HCT116 (cell line): Measurements from ENCODE around the gene GABRP. TPM values are rescaled to one million over a fixed set of nuclear protein-coding genes. Genes with fewer than 3 reads are reported as not detected.
"Not testable (repeated sequence)": the region's sequence is repeated elsewhere in the genome, so short reads cannot be mapped to it uniquely, and the experiment has no call there.

Experiments
- ATAC-seq: fragments of 200-7000 bp; cut with Tn5 transposase; 2 replicates; pipeline ENCODE4 v1.9.1; 2020; ENCODE audit warnings: mild to moderate bottlenecking, moderate library complexity
- BruUV-seq: library from RNA; stranded (reverse); fragments of 400-500 nt; replicated peaks from 2 replicates; lab custom pipeline; 2021; lab: Mats Ljungman, UMichigan
- CTCF ChIA-PET: fragments of 300-600 bp; sonication (Branson Sonifier 250); formaldehyde crosslinking; loops from one replicate; lab custom pipeline; 2021; ENCODE audit warnings: antibody characterized with exemption; lab: Charles Lee
- POLR2A ChIA-PET: fragments of 300-600, 350-600 bp; sonication (Branson Sonifier 250); formaldehyde crosslinking; loops from one replicate; lab custom pipeline; 2021; ENCODE audit warnings: antibody characterized with exemption; lab: Charles Lee
- RAD21 ChIA-PET, 2 experiments: fragments of 300-600 bp; sonication (Branson Sonifier 250); formaldehyde crosslinking; loops; one replicate each; lab custom pipeline; 2023; ENCODE audit warnings: low total read pairs in 2 of 2; ENCODE audit not compliant: uncharacterized antibody in 2 of 2, unreplicated experiment in 2 of 2, low non-redundant PET in 1 of 2; lab: Charles Lee
- DNase-seq: peaks from one replicate; pipeline ENCODE4 v3.0.0-alpha.2; 2010; ENCODE audit warnings: low read depth, low spot score
- H2AFZ ChIP-seq: fragments of 200-600 bp; shearing (Covaris generic), sonication (generic); 2 replicates; pipeline ENCODE4 v1.6.1; 2017; ENCODE audit warnings: low read depth, mixed run types, mixed read lengths, antibody characterized with exemption, low read length; ENCODE audit not compliant: poor library complexity, severe bottlenecking
- H3K27ac ChIP-seq: 2 replicates; pipeline ENCODE4 v1.5.1; 2012; ENCODE audit warnings: low read depth, low read length
- H3K27me3 ChIP-seq: fragments of 200-600 bp; sonication (generic); 2 replicates; pipeline ENCODE4 v1.6.1; 2016; ENCODE audit warnings: mixed run types, low read length, mixed read lengths; ENCODE audit not compliant: insufficient read depth
- H3K36me3 ChIP-seq, 2 experiments: fragments of 200-500 bp in 1 of 2; fragments of 200-600 bp in 1 of 2; sonication (Bioruptor generic) in 1 of 2; sonication (generic) in 1 of 2; 2 replicates each; pipeline versions ENCODE4 v1.5.1 to v1.6.1; 2014 to 2016; ENCODE audit warnings: low read length in 2 of 2, inconsistent platforms in 1 of 2, mixed read lengths in 1 of 2, mixed run types in 1 of 2; ENCODE audit not compliant: insufficient read depth in 2 of 2, control insufficient read depth in 1 of 2
- H3K4me1 ChIP-seq, 2 experiments: fragments of 200-600 bp in 1 of 2; sonication (generic) in 1 of 2; 2 replicates each; pipeline versions ENCODE4 v1.5.1 to v1.6.1; 2012 to 2017; ENCODE audit warnings: low read length in 2 of 2, inconsistent platforms in 1 of 2, mild to moderate bottlenecking in 1 of 2, mixed read lengths in 1 of 2, mixed run types in 1 of 2, moderate library complexity in 1 of 2; ENCODE audit not compliant: insufficient read depth in 2 of 2, control insufficient read depth in 1 of 2
- H3K4me2 ChIP-seq: fragments of 200-600 bp; sonication (generic); 2 replicates; pipeline ENCODE4 v1.6.1; 2017; ENCODE audit warnings: mixed run types, low read length, mixed read lengths
- H3K4me3 ChIP-seq, 2 experiments: fragments of 200-600 bp in 1 of 2; sonication (generic) in 1 of 2; replicated peaks in 1 of 2; 2 replicates each; pipeline ENCODE4 v1.5.1; 2011 to 2016; ENCODE audit warnings: low read length in 2 of 2, control low read depth in 1 of 2, low read depth in 1 of 2, mild to moderate bottlenecking in 1 of 2, mixed read lengths in 1 of 2, mixed run types in 1 of 2
- H3K79me2 ChIP-seq: fragments of 200-600 bp; sonication (generic); 2 replicates; pipeline ENCODE4 v1.6.1; 2017; ENCODE audit warnings: mild to moderate bottlenecking, mixed run types, low read length, moderate library complexity, mixed read lengths; ENCODE audit not compliant: insufficient read depth
- H3K9ac ChIP-seq: fragments of 200-600 bp; sonication (generic); 2 replicates; pipeline ENCODE4 v1.6.1; 2016; ENCODE audit warnings: low read length, mixed read lengths
- H3K9me2 ChIP-seq: fragments of 200-600 bp; sonication (generic), shearing (Covaris generic); 2 replicates; pipeline ENCODE4 v1.6.1; 2017; ENCODE audit warnings: mixed run types, mild to moderate bottlenecking, moderate library complexity; ENCODE audit not compliant: insufficient read depth
- H3K9me3 ChIP-seq, 2 experiments: fragments of 200-500 bp in 1 of 2; fragments of 200-600 bp in 1 of 2; sonication (Bioruptor generic) in 1 of 2; sonication (generic) in 1 of 2; 2 replicates each; pipeline ENCODE4 v1.6.1; 2014 to 2017; ENCODE audit warnings: low read length in 2 of 2, mixed read lengths in 2 of 2, inconsistent platforms in 1 of 2, low read depth in 1 of 2, mild to moderate bottlenecking in 1 of 2, mixed run types in 1 of 2, moderate library complexity in 1 of 2; ENCODE audit not compliant: control insufficient read depth in 1 of 2, insufficient read depth in 1 of 2
- H4K20me1 ChIP-seq: fragments of 200-600 bp; sonication (generic), shearing (Covaris generic); 2 replicates; pipeline ENCODE4 v1.6.1; 2017; ENCODE audit warnings: mixed run types, mild to moderate bottlenecking, moderate library complexity; ENCODE audit not compliant: insufficient read depth
- CEBPB ChIP-seq: IDR thresholded peaks from 2 replicates; pipeline ENCODE4 v1.6.1; 2012; ENCODE audit warnings: low read depth
- POLR2A ChIP-seq: IDR thresholded peaks from 2 replicates; pipeline ENCODE4 v1.7.0; 2011; ENCODE audit warnings: borderline replicate concordance; ENCODE audit not compliant: insufficient read depth, insufficient read length; ENCODE audit errors: extremely low read depth
- RAD21 ChIP-seq: IDR thresholded peaks from 2 replicates; pipeline ENCODE4 v1.6.1; 2012; ENCODE audit warnings: low read depth, mild to moderate bottlenecking
- YY1 ChIP-seq: IDR thresholded peaks from 2 replicates; pipeline ENCODE4 v1.6.1; 2011; ENCODE audit warnings: low read length, low read depth, moderate library complexity, mild to moderate bottlenecking; ENCODE audit not compliant: insufficient replicate concordance; ENCODE audit errors: extremely low read depth
- ZNF274 ChIP-seq: fragments of 200-500 bp; sonication (Bioruptor generic); IDR thresholded peaks from 2 replicates; pipeline ENCODE4 v1.6.1; 2014; ENCODE audit warnings: mild to moderate bottlenecking, low read depth, low read length, inconsistent platforms
- intact Hi-C: fragments of 100-400 bp; cut with micrococcal nuclease; formaldehyde crosslinking; loops from 2 replicates; pipeline ENCODE4 v1.10.0; 2022
- total RNA-seq: library from RNA; stranded (reverse); gene quantifications from one replicate; pipeline ENCODE4 v1.2.1, GENCODE V29; 2021; ENCODE audit not compliant: unreplicated experiment

Gene GABRP
- total RNA-seq, 1 experiment from 2014 or later, result not detected

- no peak for TF ChIP-seq ZNF274
- no peak for TF ChIP-seq POLR2A
Measured at GRCh38 chr5:170761048-170761707, 22.3 kb upstream of the GABRP start (continued).

GRCh38 chr5:170761708-170762066, 21.8 kb upstream of the GABRP start:
- CTCF ChIA-PET, result no interaction called here
- no peaks in the 10 kb centered on the region for H3K79me2 ChIP-seq
- H3K4me2 ChIP-seq, result no peak overlapping the region
- no peak overlapping the region for H2AFZ ChIP-seq
- 0 out of 2 replicates have a peak, but pooled peaks cover 3% of the 10 kb centered on the region for H3K27me3 ChIP-seq
- H4K20me1 ChIP-seq, result no peaks in the 10 kb centered on the region
- no peaks in the 10 kb centered on the region for H3K36me3 ChIP-seq
- no peak overlapping the region for H3K9ac ChIP-seq
- no peaks in the 10 kb centered on the region for H3K9me2 ChIP-seq
- intact Hi-C loops, result no loop called here
- BruUV-seq, result no TSS peak
- no peaks in the 10 kb centered on the region for H3K9me3 ChIP-seq
- no peak for DNase-seq
- ATAC-seq, result no peak
- TF ChIP-seq YY1 (no peak), CEBPB (no peak), RAD21 (no peak)
- H3K27ac ChIP-seq, result no peak overlapping the region
- no peak overlapping the region for H3K4me3 ChIP-seq
- no peaks in the 10 kb centered on the region for H3K4me1 ChIP-seq
- POLR2A ChIA-PET, result no interaction called here
- RAD21 ChIA-PET, result no interaction called here

DNA sequence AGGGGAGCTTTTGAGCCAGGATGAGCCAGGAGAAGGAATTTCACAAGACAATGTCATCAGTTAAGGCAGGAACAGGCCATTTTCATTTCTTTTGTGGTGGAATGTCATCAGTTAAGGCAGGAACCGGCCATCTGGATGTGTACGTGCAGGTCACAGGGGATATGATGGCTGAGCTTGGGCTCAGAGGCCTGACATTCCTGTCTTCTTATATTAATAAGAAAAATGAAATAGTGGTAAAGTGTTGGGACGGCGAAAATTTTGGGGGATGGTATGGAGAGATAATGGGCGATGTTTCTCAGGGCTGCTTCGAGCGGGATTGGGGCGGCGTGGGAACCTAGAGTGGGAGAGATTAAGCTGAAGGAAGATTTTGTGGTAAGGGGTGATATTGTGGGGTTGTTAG, 21.2 kb upstream of the GABRP start:
- H3K27me3 ChIP-seq, H3K27ac ChIP-seq, H4K20me1 ChIP-seq, DNase-seq, CTCF ChIA-PET, H3K9ac ChIP-seq, H3K4me2 ChIP-seq, POLR2A ChIA-PET, H3K9me2 ChIP-seq, ATAC-seq, H2AFZ ChIP-seq, RAD21 ChIA-PET, H3K36me3 ChIP-seq, BruUV-seq, intact Hi-C loops, H3K9me3 ChIP-seq, H3K4me3 ChIP-seq, H3K4me1 ChIP-seq, H3K79me2 ChIP-seq: not testable (repeated sequence)

GRCh38 chr5:170765868-170766267, 17.7 kb upstream of the GABRP start:
- H3K4me2 ChIP-seq, BruUV-seq, RAD21 ChIA-PET, H4K20me1 ChIP-seq, ATAC-seq, H3K9me2 ChIP-seq, H3K4me1 ChIP-seq, H3K9me3 ChIP-seq, DNase-seq, H2AFZ ChIP-seq, H3K36me3 ChIP-seq, H3K9ac ChIP-seq, POLR2A ChIA-PET, CTCF ChIA-PET, H3K79me2 ChIP-seq, H3K4me3 ChIP-seq, H3K27me3 ChIP-seq, intact Hi-C loops, H3K27ac ChIP-seq: not testable (repeated sequence)
